Measurements from ENCODE around the gene TRIM14. TPM values are rescaled to one million over a fixed set of nuclear protein-coding genes. Genes with fewer than 3 reads are reported as not detected.

The TRIM14 gene
- total and polyA plus RNA-seq, 2 of the 13 experiments (the other 11 are each of a cell fraction or from before 2014, with no cell fraction given): 9.2 to 13.0 TPM

- peak; percentile 86 for TF ChIP-seq CTCF (CRISPR knock-in tag; IDR thresholded peaks at IDR 0.05)
- TF ChIP-seq ZNF512B (CRISPR knock-in tag; IDR thresholded peaks at IDR 0.05; ENCODE audit: borderline replicate concordance): 0 out of 2 replicates have a peak, but pooled peaks have one; percentile 15
- peak; percentile 48; the same call in 1 of the 2 replicates for TF ChIP-seq ZIK1 (CRISPR knock-in tag; IDR thresholded peaks at IDR 0.05; ENCODE audit: borderline replicate concordance, low read depth)
- peak; percentile 76 for TF ChIP-seq RAD21 (CRISPR knock-in tag; IDR thresholded peaks at IDR 0.05)
- no peak for TF ChIP-seq SNAPC4 (CRISPR knock-in tag; IDR thresholded peaks at IDR 0.05)
- no peak for TF ChIP-seq FOXM1 (CRISPR knock-in tag; IDR thresholded peaks at IDR 0.05)
- no peak; the same call in 1 of the 2 replicates for TF ChIP-seq SP5 (CRISPR knock-in tag; IDR thresholded peaks at IDR 0.05; ENCODE audit: borderline replicate concordance, low read depth)
- TF ChIP-seq FOXO1 (CRISPR knock-in tag; IDR thresholded peaks at IDR 0.05): 0 out of 2 replicates have a peak, but pooled peaks have one; percentile 38
- no peak for TF ChIP-seq ELK4 (CRISPR knock-in tag; IDR thresholded peaks at IDR 0.05; ENCODE audit: borderline replicate concordance)
- TF ChIP-seq ZMAT3 (CRISPR knock-in tag; conservative IDR thresholded peaks at IDR 0.05): no peak; the same call in 1 of the 2 replicates
- TF ChIP-seq ZNF17 (CRISPR knock-in tag; IDR thresholded peaks at IDR 0.05): no peak
- no peak for TF ChIP-seq ZNF513 (CRISPR knock-in tag; conservative IDR thresholded peaks at IDR 0.05)
- TF ChIP-seq ZBTB14 (CRISPR knock-in tag; IDR thresholded peaks at IDR 0.05): peak; percentile 84
Observed at GRCh38 chr9:98118640-98119601, at the start of gene TRIM14 (continued).

Measured in HepG2 (cell line).